Measurements from ENCODE around the gene ANXA9.

GRCh38 chr1:151012684-151013471 lies 30.8 kb downstream of the ANXA9 start:
- no peak for TF ChIP-seq CTCF (IDR thresholded peaks at IDR 0.05)
- TF ChIP-seq EZH2 (IDR thresholded peaks at IDR 0.05; ENCODE audit: borderline replicate concordance, insufficient read depth, low read depth, low read length, poor library complexity, severe bottlenecking): no peak

All from B cell (primary cell).